HG02981 (cell line): Measurements from ENCODE around the gene RNPEPL1.
"Not testable (repeated sequence)": the region's sequence is repeated elsewhere in the genome, so short reads cannot be mapped to it uniquely, and the experiment has no call there.

Experiments used
- ATAC-seq: cut with Tn5 transposase; IDR thresholded peaks from one replicate; pipeline ENCODE4 v1.9.1; 2021; ENCODE audit warnings: mild to moderate bottlenecking, moderate library complexity; ENCODE audit not compliant: unreplicated experiment

RNPEPL1 gene

GRCh38 chr2:240532031-240532775, 36.1 kb upstream of the RNPEPL1 start:
- ATAC-seq, result no peak

GRCh38 chr2:240538031-240538780, 30.1 kb upstream of the RNPEPL1 start:
- ATAC-seq, result no peak

DNA sequence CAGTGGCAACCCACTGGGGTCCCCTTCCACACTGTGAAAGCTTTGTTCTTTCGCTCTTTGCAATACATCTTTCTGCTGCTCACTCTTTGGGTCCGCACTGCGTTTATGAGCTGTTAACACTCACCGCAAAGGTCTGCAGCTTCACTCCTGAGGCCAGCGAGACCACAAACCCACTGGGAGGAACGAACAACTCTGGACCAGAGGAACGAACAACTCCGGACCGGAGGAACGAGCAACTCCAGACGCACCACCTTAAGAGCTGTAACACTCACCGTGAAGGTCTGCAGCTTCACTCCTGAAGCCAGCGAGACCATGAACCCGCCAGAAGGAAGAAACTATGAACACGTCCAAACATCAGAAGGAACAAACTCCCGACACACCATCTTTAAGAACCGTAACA, 29.2 kb upstream of the RNPEPL1 start:
- not testable (repeated sequence) for ATAC-seq

GRCh38 chr2:240539906-240540305, 28.4 kb upstream of the RNPEPL1 start:
- ATAC-seq, result no peak

- ATAC-seq, result no peak
These were observed 17.0 kb upstream of the RNPEPL1 start for GRCh38 chr2:240551288-240551687.

- ATAC-seq, result no peak
These were observed 16.5 kb upstream of the RNPEPL1 start for GRCh38 chr2:240551811-240552210.

DNA sequence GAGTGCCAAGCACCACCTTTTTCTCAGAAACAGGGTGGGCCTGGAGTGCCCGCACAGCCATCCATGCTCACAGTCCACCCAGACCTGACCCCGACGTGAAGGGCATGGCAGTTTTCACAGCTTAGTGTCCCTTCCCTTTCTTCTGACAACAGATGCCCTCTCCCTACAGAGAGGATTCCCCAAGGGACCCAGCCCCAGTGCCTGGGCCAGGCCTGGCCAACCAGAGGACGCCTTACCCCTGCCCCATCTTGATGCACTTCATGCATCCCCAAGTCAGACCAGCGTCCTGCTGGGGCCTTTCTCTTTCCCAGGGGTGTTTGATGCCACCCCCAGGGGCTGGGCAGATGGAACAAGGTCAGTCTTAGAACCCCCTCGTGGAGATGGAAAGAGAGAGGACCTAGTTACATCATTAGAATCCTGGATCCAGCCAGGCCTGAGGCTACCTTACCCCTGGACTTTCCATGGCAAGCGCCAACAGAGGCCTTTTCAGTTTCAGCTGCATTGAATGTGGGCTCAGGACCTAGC, 14.3 kb upstream of the RNPEPL1 start:
- ATAC-seq, result no peak

DNA sequence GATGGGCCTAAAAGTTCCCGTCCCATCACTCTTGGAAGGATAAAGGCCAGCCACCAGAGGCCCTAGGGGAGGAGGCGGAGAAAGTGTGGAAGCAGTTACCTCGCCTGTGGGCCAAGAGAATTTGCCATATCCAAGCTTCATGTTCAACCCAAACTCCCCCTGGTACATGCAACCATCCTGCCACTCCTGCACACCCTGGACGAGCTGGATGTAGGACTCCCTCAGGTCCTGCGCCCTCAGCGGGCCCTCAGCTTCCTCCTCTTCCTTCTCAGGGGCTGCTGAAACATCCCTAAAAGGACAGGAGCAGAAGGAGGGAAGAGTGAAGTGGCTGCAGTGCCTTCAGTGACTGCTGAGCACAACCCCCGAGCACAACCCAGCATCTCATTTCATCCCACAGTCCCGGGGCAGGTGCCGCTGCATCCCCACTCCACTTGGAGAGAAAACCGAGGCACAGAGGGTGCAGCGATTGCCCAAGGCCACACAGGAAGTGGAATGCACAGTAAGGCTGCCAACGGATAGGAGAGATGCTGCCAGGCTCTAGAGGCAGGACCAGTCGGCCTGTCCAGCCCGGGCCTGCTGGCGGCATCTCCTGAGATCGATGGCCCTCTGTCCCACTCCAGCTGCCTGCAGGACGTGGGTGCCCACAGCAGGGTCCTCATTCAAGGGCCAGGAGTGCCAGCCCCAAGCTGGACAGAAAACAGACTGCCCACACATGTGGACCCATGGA, 13.4 kb upstream of the RNPEPL1 start:
- no peak for ATAC-seq

DNA sequence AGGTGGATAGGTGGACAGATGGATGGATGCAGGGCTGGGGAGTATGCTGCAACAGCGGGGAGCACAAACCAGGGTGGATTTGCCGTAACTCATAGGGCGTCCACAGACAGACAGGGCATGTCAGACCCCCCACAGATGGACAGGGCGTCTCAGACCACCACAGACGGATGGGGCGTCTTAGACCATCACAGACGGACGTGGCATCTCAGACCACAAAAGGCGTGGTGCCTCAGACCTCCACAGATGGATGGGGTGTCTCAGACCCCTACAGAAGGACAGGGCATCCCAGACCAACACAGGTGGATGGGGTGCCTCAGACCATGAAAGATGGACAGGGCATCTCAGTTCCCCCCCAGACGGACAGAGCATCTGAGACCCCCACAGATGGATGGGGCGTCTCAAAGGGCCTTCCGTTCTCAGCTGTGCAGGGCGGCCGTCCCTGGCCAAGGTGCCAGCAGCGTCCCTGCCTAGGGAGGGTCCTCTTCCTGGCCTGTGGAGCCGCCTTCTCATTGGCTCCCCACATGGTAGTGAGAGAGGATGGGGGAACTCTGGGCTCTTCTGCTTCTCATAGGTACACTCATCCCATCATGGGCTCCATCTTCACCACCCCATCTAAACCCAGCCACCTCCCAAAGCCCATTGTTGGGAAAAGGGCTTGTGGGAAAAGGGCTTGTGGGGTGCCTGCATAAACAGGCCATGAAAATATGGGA, 12.6 kb upstream of the RNPEPL1 start:
- no peak for ATAC-seq

- no peak for ATAC-seq
These were observed 11.7 kb upstream of the RNPEPL1 start for GRCh38 chr2:240556553-240557100.

GRCh38 chr2:240557101-240557751, 11.1 kb upstream of the RNPEPL1 start:
- no peak for ATAC-seq

DNA sequence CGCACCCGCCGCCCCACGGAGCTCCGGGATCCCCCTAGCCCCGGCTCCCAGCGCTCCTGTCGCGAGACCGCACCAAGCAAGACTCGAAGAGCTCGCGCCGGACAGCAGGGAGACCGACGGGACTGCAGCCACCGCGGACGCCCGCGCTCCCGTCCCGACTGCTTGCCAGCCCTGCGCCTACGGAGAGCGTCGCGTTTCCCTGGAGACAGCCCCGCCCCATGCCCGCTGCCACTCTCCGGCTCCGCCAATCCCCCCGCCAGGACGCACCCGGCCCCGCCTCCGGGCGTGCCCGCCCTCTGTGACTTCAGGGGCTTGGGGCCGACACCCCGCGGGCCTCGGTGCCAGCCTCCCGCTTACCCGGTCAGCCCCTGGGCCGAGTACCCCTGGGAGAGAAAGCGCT, 10.5 kb upstream of the RNPEPL1 start, which contains the start of gene ANKMY1:
Gene ANKMY1, minus strand, starts transcription at position 181 of the 400 bp plus-strand sequence. CDS start 653 bp downstream, outside the sequence.
- no peak for ATAC-seq

- no peak for ATAC-seq
These were observed 10.0 kb upstream of the RNPEPL1 start for GRCh38 chr2:240558236-240558761.

GRCh38 chr2:240559286-240559685, 9.0 kb upstream of the RNPEPL1 start:
- ATAC-seq, result no peak

GRCh38 chr2:240560084-240560479, 8.2 kb upstream of the RNPEPL1 start, which contains the start of gene DUSP28:
DUSP28 (plus strand) TSS chr2:240560357; CDS start chr2:240560685, 328 bp downstream.
- peak; percentile 58 for ATAC-seq

- peak; percentile 53 for ATAC-seq
These were observed 7.6 kb upstream of the RNPEPL1 start for GRCh38 chr2:240560480-240561324.

GRCh38 chr2:240561325-240561971, 6.8 kb upstream of the RNPEPL1 start:
- ATAC-seq, result no peak

- not testable (repeated sequence) for ATAC-seq
These were observed 5.1 kb upstream of the RNPEPL1 start for GRCh38 chr2:240563231-240563630.
